ENCODE data around the gene UBE2V1. TPM values are rescaled to one million over a fixed set of nuclear protein-coding genes. Genes with fewer than 3 reads are reported as not detected.

The UBE2V1 gene
- total and polyA plus RNA-seq, 2 donors (not counting 1 experiment from before 2014, with no cell fraction given): 69.2 to 158 TPM

- 90% methylated on average over 10 of the region's 10 CpGs for WGBS (ENCODE audit: insufficient coverage)
- Mint-ChIP-seq H3K27me3 (no peaks in the 10 kb centered on the region), H3K4me1 (peaks cover 24% of the 10 kb centered on the region), H3K27ac (peak overlapping the region; percentile 37), H3K9me3 (ENCODE audit: insufficient read depth) (no peaks in the 10 kb centered on the region), H3K4me3 (no peak overlapping the region)
- intact Hi-C loops (cut with micrococcal nuclease): no loop called here
- Histone ChIP-seq H3K27me3 (replicated peaks in 1 of 4; ENCODE audit: control extremely low read depth in 1 of 4, control insufficient read depth in 3 of 4, insufficient read depth in 4 of 4, low read length in 3 of 4) (no peaks in the 10 kb centered on the region), H3K4me2 (replicated peaks; ENCODE audit: low read depth, low read length, poor library complexity, severe bottlenecking) (no peak overlapping the region), H3K36me3 (replicated peaks in 1 of 2; ENCODE audit: control extremely low read depth in 1 of 2, control insufficient read depth in 1 of 2, extremely low read depth in 1 of 2, insufficient read depth in 2 of 2, low read length in 1 of 2) (no peaks in the 10 kb centered on the region), H3K4me3 (ENCODE audit: control extremely low read depth in 1 of 5, extremely low read depth in 1 of 5, insufficient read depth in 1 of 5, low read depth in 2 of 5, low read length in 4 of 5) (no peak overlapping the region), H3K9me3 (ENCODE audit: control extremely low read depth in 1 of 3, control insufficient read depth in 2 of 3, insufficient read depth in 1 of 3, low read length in 2 of 3) (no peaks in the 10 kb centered on the region), H4K20me1 (ENCODE audit: control insufficient read depth, insufficient read depth, low read length, poor library complexity, severe bottlenecking) (no peaks in the 10 kb centered on the region), H3K79me2 (ENCODE audit: control insufficient read depth, insufficient read depth, low read length) (no peaks in the 10 kb centered on the region), H3K27ac (ENCODE audit: low read length in 2 of 2) (no peak overlapping the region), H3K9ac (ENCODE audit: low read length) (no peak overlapping the region), H3K4me1 (ENCODE audit: control insufficient read depth in 2 of 2, insufficient read depth in 2 of 2, low read length in 2 of 2) (peaks cover 21 to 35% of the 10 kb centered on the region in 2 donors), H2AFZ (ENCODE audit: insufficient read depth, low read depth, low read length, poor library complexity, severe bottlenecking) (no peak overlapping the region)
- no peak for TF ChIP-seq CTCF (IDR thresholded peaks at IDR 0.05)
- no peak for TF ChIP-seq EZH2 (IDR thresholded peaks at IDR 0.05; ENCODE audit: borderline replicate concordance, insufficient read depth, low read depth, low read length, poor library complexity, severe bottlenecking)
- no peak for ATAC-seq (ENCODE audit: low read depth)
- no peak for DNase-seq
- POLR2A ChIA-PET: interaction anchor here (0.6 to 1.7 kb wide), 2 partner anchors 42 to 106 kb away, joined by 4 to 5 read pairs; partner anchors contain the start of gene RNF114
- CTCF ChIA-PET: interaction anchor here (1.6 to 2.7 kb wide), 2 partner anchors 62 to 64 kb away, joined by 5 to 14 read pairs; no protein-coding TSS in a partner anchor
Measured at GRCh38 chr20:50042370-50043313, 70.3 kb downstream of the UBE2V1 start.
